GM19397 (cell line): ENCODE data around the gene ADGRG7.
"Not testable (repeated sequence)": the region's sequence is repeated elsewhere in the genome, so short reads cannot be mapped to it uniquely, and the experiment has no call there.

Experiments
- ATAC-seq: cut with Tn5 transposase; IDR thresholded peaks from one replicate; pipeline ENCODE4 v1.9.1; 2021; ENCODE audit warnings: mild to moderate bottlenecking, moderate library complexity; ENCODE audit not compliant: unreplicated experiment

ADGRG7 gene

DNA sequence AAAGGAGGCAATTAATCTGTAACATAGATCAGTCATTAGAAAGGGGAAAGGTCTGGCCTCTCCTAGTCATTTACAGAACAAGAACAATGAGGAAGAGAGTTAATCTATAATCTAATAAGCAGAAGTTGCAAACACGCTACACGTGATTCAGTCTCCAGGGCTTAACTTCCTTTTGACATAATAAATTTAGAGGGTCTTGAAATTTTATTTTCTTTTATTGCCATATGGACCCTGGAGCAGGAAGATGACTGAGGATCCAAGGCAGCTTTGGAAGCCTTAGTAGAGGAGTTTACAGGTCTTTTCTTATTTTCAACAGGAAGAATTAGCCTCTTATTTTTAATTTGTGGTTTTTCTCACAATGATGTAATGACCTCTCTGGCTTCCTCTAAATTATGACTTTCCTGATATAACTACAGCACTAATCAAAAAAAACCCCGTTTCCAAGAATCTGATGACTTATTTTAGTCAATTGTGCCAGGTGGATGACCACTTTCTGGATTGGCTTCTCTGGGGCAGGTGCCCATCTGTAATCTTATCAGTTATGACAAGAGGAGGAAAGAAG, 32.2 kb downstream of the ADGRG7 start:
- peak; percentile 87 for ATAC-seq

DNA sequence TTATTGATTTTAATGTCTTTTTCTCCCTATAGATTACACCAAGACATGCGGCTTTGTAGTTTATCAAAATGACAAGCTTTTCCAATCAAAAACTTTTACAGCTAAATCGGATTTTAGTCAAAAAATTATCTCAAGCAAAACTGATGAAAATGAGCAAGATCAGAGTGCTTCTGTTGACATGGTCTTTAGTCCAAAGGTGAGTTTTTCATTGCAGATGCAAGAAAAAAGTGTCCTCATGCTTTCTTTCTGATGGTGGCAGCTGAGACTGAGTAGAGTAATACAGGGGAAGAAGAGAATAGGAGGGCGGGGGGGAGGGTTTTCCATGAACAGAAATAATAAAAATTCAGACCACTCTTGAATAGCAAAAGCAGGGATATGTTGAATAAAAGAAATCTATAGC, 36.5 kb downstream of the ADGRG7 start:
- ATAC-seq: no peak

GRCh38 chr3:100647171-100647570, 37.8 kb downstream of the ADGRG7 start:
- no peak for ATAC-seq

DNA sequence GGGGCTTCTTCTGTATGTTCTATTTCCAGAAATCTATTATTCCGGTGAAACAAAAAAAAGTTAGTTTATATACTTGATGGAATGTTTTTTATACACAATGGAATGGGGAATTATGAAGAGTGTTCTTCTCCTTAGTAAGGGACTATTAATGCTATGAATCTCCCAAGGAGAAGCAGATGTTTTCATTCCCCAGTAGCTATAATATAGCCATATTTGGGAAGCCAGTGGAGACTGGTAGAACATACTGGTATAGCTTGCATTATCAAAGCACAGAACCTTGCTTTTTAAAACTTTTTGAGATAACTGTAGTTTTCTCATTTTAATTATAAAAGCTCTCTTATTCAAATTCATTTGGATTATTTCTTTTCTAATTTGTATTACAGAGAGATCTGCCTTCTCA, 38.3 kb downstream of the ADGRG7 start:
- no peak for ATAC-seq

DNA sequence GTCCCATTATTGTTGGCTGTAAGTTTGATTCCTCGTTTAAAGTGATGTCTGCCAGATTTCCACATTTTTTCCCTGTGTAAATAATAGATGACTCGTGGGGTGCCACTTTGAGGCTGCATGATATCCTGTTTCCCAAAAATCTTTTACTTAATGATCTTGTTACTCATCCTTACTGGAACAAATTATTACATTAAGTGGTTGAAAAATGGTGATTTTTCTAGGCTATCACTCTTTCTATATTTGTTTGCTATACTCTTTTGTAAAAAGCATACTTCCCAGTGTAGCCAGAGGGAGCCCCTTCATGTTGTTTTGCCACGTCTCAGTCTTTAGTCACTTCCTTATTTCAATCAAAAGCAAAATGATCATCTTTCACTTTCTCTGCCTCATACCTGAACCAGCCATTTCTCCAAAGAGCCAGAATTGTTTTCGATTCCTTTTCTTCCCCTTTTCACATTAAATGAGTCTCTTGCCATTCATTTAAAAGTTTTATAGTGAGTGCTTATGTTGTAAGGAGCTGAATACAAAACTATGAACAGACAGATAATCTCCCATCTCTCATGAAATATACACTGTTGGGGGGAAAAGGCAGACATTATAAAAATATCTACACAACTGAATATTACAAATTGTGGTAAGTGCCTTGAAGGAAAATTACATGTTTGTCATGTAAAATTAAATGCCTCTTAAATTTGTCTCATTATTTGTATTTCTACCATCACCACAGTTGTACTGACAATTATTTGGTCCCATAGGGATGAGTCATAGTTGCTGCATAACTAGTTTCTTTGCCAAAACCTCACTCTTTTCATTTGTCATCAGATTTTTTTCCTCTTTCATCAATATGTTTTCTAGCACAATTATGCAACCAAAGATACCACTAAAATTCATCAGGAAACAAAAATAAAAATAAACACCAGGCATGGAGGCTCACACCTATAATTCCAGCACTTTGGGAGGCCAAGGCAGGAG, 41.5 kb downstream of the ADGRG7 start:
- ATAC-seq: peak; percentile 92

- ATAC-seq: no peak
These were observed 44.3 kb downstream of the ADGRG7 start for GRCh38 chr3:100653604-100654294.

DNA sequence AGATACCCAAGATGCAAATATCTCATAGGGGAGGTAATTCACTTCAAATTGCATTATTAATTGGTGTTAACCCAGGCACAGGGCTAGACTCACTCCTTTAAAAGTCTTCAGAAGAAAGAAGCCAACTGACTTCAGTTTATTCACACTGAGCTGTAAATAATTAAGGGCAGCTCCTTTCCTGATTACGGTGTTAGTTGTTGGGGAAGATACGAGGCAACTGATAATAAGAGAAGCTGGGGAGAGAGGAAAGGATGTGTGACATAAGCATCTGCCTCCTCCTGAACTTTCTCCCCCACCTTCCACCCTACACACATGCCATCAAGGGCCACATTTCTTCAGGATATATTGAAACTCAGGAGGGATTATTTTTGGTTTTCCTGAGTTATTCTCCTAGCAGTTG, 47.5 kb downstream of the ADGRG7 start:
- no peak for ATAC-seq

- not testable (repeated sequence) for ATAC-seq
These were observed 51.9 kb downstream of the ADGRG7 start for GRCh38 chr3:100661294-100661693.

- no peak for ATAC-seq
These were observed 52.9 kb downstream of the ADGRG7 start for GRCh38 chr3:100662113-100662823.

- no peak for ATAC-seq
These were observed 55.8 kb downstream of the ADGRG7 start for GRCh38 chr3:100665230-100665629.

- not testable (repeated sequence) for ATAC-seq
These were observed 57.3 kb downstream of the ADGRG7 start for GRCh38 chr3:100666699-100667098.

DNA sequence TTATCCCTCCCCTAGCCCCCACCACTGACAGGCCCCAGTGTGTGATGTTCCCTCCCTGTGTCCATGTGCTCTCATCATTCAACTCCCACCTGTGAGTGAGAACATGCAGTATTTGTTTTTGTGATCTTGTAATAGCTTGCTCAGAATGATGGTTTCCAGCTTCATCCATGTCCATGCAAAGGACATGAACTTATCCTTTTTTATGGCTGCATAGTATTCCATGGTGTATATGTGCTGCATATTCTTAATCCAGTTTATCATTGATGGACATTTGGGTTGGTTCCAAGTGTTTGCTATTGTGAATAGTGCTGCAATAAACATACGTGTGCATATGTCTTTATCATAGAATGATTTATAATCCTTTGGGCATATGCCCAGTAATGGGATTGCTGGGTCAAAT, 57.9 kb downstream of the ADGRG7 start:
- not testable (repeated sequence) for ATAC-seq

DNA sequence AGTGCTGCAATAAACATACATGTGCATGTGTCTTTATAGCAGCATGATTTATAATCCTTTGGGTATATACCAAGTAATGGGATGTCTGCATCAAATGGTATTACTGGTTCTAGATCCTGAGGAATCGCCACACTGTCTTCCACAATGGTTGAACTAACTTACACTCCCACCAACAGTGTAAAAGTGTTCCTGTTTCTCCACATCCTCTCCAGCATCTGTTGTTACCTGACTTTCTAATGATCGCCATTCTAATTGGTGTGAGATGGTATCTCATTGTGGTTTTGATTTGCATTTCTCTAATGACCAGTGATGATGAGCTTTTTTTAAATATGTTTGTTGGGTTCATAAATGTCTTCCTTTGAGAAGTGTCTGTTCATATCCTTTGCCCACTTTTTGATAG, 61.6 kb downstream of the ADGRG7 start:
- not testable (repeated sequence) for ATAC-seq

GRCh38 chr3:100681496-100681895, 72.1 kb downstream of the ADGRG7 start:
- ATAC-seq: no peak

DNA sequence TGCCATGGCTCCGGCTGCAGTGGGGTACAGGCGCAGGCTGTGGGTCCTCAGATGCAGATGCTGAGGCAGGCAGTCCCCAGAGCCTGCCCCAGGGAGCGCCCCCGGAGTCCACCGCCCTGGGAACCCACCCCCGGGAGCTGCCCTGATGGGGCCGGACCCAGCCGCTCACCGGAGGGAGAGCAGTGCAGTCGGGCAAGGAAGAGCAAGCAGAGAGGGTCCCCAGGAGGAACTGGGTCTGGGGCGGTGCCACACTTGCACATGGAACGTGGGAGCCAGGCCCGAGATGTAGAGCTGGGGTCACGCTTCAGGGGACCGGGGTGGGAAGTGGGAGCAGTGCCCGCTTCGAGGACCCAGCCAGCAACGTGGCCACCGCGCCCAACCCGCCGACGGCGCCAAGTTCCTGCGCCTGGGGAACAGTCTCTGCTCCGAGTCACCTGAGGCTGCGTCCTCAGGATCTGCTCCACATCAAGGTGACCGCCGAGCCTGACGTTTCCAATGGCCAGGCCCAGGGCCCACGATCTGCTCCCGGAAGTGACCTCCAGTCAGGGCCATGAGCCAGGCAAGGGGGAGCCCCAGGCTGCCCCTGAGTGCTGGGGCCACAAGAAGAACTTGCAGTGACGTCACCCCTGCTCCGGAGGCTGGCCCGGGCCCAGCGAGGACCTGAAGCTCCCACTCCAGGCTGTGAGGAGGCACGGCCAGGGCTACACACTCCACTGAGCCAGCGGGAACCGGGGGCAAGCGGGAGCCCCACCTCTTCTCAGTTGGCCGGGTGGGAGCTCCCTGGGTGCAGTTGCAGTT, 72.9 kb downstream of the ADGRG7 start:
- ATAC-seq: no peak

GRCh38 chr3:100682854-100683760, 73.7 kb downstream of the ADGRG7 start:
- no peak for ATAC-seq

GRCh38 chr3:100693225-100693624, 83.8 kb downstream of the ADGRG7 start:
- ATAC-seq: no peak

DNA sequence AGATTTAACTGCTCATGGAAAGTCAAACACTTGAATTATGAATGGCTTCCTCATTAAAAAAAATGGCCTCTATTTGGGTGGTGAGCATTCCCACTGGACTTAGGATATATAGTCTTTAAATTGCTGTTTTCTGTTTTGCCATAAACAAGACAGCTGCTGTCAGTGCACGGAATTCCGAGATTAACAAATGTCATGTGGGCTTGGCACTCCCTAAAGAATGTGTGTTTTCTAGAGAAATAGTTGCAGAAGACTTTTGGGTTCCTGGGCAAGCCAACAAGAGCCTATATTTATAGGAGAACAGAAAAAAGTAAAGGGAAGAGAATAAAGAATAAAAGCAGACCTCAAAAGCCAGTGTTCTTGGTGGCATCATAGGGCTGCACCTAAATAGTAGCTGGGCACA, 86.3 kb downstream of the ADGRG7 start:
- ATAC-seq: no peak

DNA sequence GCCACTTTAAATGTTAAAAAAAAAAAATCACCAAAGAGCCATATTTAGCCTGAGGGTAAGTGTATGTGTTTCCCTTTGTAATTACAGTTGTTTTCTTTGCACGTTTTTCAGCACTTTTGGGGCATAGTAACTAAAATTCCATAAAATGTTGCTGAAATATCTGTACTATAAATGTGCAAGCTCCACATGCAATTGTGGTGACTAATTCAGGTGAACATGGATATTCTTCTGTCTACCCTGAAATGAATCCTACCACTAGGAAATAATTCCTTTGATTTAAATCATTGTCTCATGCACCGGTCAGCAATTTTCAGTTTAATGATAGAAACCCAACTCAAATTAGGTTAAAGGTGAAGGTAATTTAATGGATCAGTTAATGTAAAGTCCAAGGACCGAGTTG, 86.8 kb downstream of the ADGRG7 start:
- no peak for ATAC-seq
